Activated naive CD8-positive, alpha-beta T cell treated with anti-CD3 and anti-CD28 coated beads, Interleukin-2, amount 50 U/mL, for 24 hours (primary cell): ENCODE results near the gene SLC25A45.
"Not testable (repeated sequence)": the region's sequence is repeated elsewhere in the genome, so short reads cannot be mapped to it uniquely, and the experiment has no call there.

Experiments used
- ATAC-seq: fragments of 150-1000 bp; cut with Tn5 transposase; one replicate; pipeline ENCODE4 v1.10.0; 2021
- DNase-seq: peaks from one replicate; pipeline ENCODE4 v3.0.0; 2021
- H3K27ac Mint-ChIP-seq: one replicate; pipeline ENCODE4 v1.8.0; 2021; ENCODE audit warnings: mild to moderate bottlenecking, mixed read lengths
- H3K27me3 Mint-ChIP-seq: one replicate; pipeline ENCODE4 v1.8.0; 2021; ENCODE audit warnings: mixed read lengths
- H3K36me3 Mint-ChIP-seq: one replicate; pipeline ENCODE4 v1.8.0; 2021; ENCODE audit warnings: low read depth, mixed read lengths
- H3K4me1 Mint-ChIP-seq: one replicate; pipeline ENCODE4 v1.8.0; 2021; ENCODE audit warnings: mixed read lengths
- H3K4me3 Mint-ChIP-seq: one replicate; pipeline ENCODE4 v1.8.0; 2021; ENCODE audit warnings: mild to moderate bottlenecking, moderate library complexity, mixed read lengths
- H3K9me3 Mint-ChIP-seq: one replicate; pipeline ENCODE4 v1.8.0; 2021; ENCODE audit warnings: mixed read lengths

Gene SLC25A45

GRCh38 chr11:65354265-65355012, 28.0 kb downstream of the SLC25A45 start, which contains the start of gene TIGD3:
TSS of gene TIGD3 (plus strand) at chr11:65354751. CDS start at chr11:65355809, 1,058 bp downstream.
- H3K27me3 Mint-ChIP-seq = no peaks in the 10 kb centered on the region
- H3K4me3 Mint-ChIP-seq = peak within 1 kb of the TSS; percentile 82
- ATAC-seq = peak; percentile 98
- H3K27ac Mint-ChIP-seq = peak within 1 kb of the TSS; percentile 18
- no peaks in the 10 kb centered on the region for H3K9me3 Mint-ChIP-seq
- H3K4me1 Mint-ChIP-seq = peaks cover 11% of the 10 kb centered on the region
- DNase-seq = peak; percentile 99
- peaks cover 12% of the 10 kb centered on the region for H3K36me3 Mint-ChIP-seq

DNA sequence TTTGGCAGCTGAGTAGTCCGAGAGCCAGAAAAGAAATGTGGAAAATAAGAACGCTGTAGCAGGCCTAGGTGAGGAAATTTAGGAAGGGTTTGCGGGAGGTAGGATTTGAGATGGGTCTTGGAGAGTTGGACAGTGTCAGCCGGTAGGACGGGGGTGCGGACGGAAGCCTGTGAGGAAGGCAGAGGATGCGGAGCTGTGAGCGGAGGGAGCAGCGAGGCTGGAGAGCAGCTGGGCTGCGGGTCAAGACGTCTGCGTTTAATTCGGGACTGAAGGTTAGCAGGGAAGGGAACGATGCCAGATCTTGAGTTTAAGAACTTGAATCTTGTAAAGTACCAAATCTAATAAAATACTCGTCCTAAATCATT, 28.6 kb downstream of the SLC25A45 start:
- Mint-ChIP-seq H3K4me1 (peaks cover 11% of the 10 kb centered on the region), H3K36me3 (peaks cover 16% of the 10 kb centered on the region), H3K27ac (peak overlapping the region; percentile 18), H3K4me3 (peak overlapping the region; percentile 48), H3K27me3 (no peaks in the 10 kb centered on the region), H3K9me3 (no peaks in the 10 kb centered on the region)
- ATAC-seq (no peak), DNase-seq (no peak)

GRCh38 chr11:65353376-65353775, 29.1 kb downstream of the SLC25A45 start:
- peak overlapping the region; percentile 48 for H3K4me3 Mint-ChIP-seq
- DNase-seq = no peak
- ATAC-seq = no peak
- H3K9me3 Mint-ChIP-seq = no peaks in the 10 kb centered on the region
- peaks cover 11% of the 10 kb centered on the region for H3K4me1 Mint-ChIP-seq
- H3K27ac Mint-ChIP-seq = peak overlapping the region; percentile 18
- H3K36me3 Mint-ChIP-seq = peaks cover 21% of the 10 kb centered on the region
- H3K27me3 Mint-ChIP-seq = no peaks in the 10 kb centered on the region

- H3K9me3 Mint-ChIP-seq = no peaks in the 10 kb centered on the region
- DNase-seq (no peak), ATAC-seq (no peak)
- peak overlapping the region; percentile 55 for H3K27ac Mint-ChIP-seq
- H3K27me3 Mint-ChIP-seq = no peaks in the 10 kb centered on the region
- H3K4me3 Mint-ChIP-seq = no peak overlapping the region
- H3K36me3 Mint-ChIP-seq = peaks cover 26% of the 10 kb centered on the region
- peaks cover 11% of the 10 kb centered on the region for H3K4me1 Mint-ChIP-seq
These were observed 29.7 kb downstream of the SLC25A45 start for GRCh38 chr11:65352783-65353182.

DNA sequence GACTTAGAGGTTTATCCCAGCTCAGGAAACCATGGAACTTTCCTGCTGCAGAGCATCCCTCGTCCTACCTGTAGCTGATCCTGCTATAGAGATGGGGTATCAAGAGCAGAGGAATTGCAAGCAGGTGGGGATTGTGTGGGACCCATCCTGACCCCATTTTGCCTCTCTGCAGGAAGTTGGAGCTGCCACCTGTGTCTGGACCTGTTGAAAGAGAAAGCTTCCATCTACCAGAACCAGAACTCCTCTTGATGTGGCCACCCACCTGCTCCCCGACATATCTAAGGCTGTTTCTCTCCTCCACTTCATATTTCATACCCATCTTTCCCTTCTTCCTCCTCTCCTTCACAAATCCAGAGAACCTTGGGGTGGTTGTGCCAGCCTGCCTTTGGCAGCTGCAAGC, 30.9 kb downstream of the SLC25A45 start:
- Mint-ChIP-seq H3K27me3 (no peaks in the 10 kb centered on the region), H3K36me3 (peaks cover 30% of the 10 kb centered on the region), H3K27ac (no peak overlapping the region), H3K9me3 (no peaks in the 10 kb centered on the region), H3K4me3 (no peak overlapping the region), H3K4me1 (peaks cover 11% of the 10 kb centered on the region)
- no peak for DNase-seq
- ATAC-seq = no peak

GRCh38 chr11:65341856-65342255, 40.6 kb downstream of the SLC25A45 start:
- H3K27ac Mint-ChIP-seq = no peak overlapping the region
- H3K27me3 Mint-ChIP-seq = no peaks in the 10 kb centered on the region
- no peak overlapping the region for H3K4me3 Mint-ChIP-seq
- H3K9me3 Mint-ChIP-seq = no peaks in the 10 kb centered on the region
- no peak for DNase-seq
- no peak for ATAC-seq
- peaks cover 12% of the 10 kb centered on the region for H3K4me1 Mint-ChIP-seq
- H3K36me3 Mint-ChIP-seq = peaks cover 49% of the 10 kb centered on the region

GRCh38 chr11:65340226-65340625, 42.2 kb downstream of the SLC25A45 start:
- Mint-ChIP-seq H3K27me3 (no peaks in the 10 kb centered on the region), H3K4me3 (no peak overlapping the region), H3K9me3 (no peaks in the 10 kb centered on the region), H3K36me3 (peaks cover 41% of the 10 kb centered on the region), H3K27ac (no peak overlapping the region), H3K4me1 (peaks cover 23% of the 10 kb centered on the region)
- DNase-seq (no peak), ATAC-seq (no peak)

GRCh38 chr11:65338676-65339075, 43.8 kb downstream of the SLC25A45 start:
- ATAC-seq = no peak
- no peak for DNase-seq
- peaks cover 34% of the 10 kb centered on the region for H3K36me3 Mint-ChIP-seq
- no peaks in the 10 kb centered on the region for H3K27me3 Mint-ChIP-seq
- H3K4me3 Mint-ChIP-seq = no peak overlapping the region
- peak overlapping the region; percentile 37 for H3K27ac Mint-ChIP-seq
- no peaks in the 10 kb centered on the region for H3K9me3 Mint-ChIP-seq
- peaks cover 30% of the 10 kb centered on the region for H3K4me1 Mint-ChIP-seq

GRCh38 chr11:65334696-65335295, 47.6 kb downstream of the SLC25A45 start:
- Mint-ChIP-seq H3K27ac (peak overlapping the region; percentile 70), H3K4me1 (peaks cover 39% of the 10 kb centered on the region), H3K4me3 (peak overlapping the region; percentile 85), H3K36me3 (peaks cover 16% of the 10 kb centered on the region), H3K27me3 (no peaks in the 10 kb centered on the region), H3K9me3 (no peaks in the 10 kb centered on the region)
- DNase-seq = no peak
- ATAC-seq = no peak

GRCh38 chr11:65332591-65332990, 49.9 kb downstream of the SLC25A45 start:
- not testable (repeated sequence) for H3K9me3 Mint-ChIP-seq, ATAC-seq, H3K27me3 Mint-ChIP-seq, H3K4me3 Mint-ChIP-seq, DNase-seq, H3K27ac Mint-ChIP-seq
- Mint-ChIP-seq H3K36me3 (peaks cover 10% of the 10 kb centered on the region), H3K4me1 (peaks cover 32% of the 10 kb centered on the region)

- no peak for ATAC-seq
These were observed 51.9 kb downstream of the SLC25A45 start for GRCh38 chr11:65330544-65330943.

GRCh38 chr11:65329944-65330403, 52.5 kb downstream of the SLC25A45 start:
- H3K4me1 Mint-ChIP-seq = peaks cover 19% of the 10 kb centered on the region
- H3K27me3 Mint-ChIP-seq = no peaks in the 10 kb centered on the region
- H3K36me3 Mint-ChIP-seq = peaks cover 4% of the 10 kb centered on the region
- no peaks in the 10 kb centered on the region for H3K9me3 Mint-ChIP-seq
- peak overlapping the region; percentile 30 for H3K4me3 Mint-ChIP-seq
- H3K27ac Mint-ChIP-seq = peak overlapping the region; percentile 44
- peak; percentile 89 for DNase-seq
- peak; percentile 27 for ATAC-seq

More at GRCh38 chr11:65330544-65330943, 51.9 kb downstream of the SLC25A45 start:
- Mint-ChIP-seq H3K9me3 (no peaks in the 10 kb centered on the region), H3K36me3 (peaks cover 8% of the 10 kb centered on the region), H3K27me3 (no peaks in the 10 kb centered on the region), H3K4me1 (peaks cover 25% of the 10 kb centered on the region), H3K4me3 (no peak overlapping the region), H3K27ac (no peak overlapping the region)
- no peak for DNase-seq

DNA sequence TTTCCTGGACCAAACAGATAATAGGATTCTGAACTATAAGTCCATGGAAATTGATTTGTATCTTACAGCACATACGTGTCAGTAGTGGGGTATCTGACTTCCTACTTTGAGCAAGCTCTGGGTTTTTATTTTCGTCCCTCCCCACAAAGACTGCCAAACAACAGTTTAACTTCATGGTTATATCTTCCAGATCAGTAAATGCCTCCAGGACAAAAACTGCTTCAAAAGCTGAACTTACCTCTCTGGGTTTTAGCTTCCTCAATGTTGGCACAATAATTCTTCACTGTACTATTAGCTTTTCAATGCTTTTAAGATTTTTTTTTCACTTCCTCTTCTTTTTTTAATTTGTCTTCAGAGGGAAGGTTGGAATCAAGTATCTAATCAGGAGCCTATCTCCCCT, 53.0 kb downstream of the SLC25A45 start:
- ATAC-seq = no peak
- DNase-seq = no peak
- H3K36me3 Mint-ChIP-seq = peaks cover 2% of the 10 kb centered on the region
- peaks cover 14% of the 10 kb centered on the region for H3K4me1 Mint-ChIP-seq
- H3K4me3 Mint-ChIP-seq = no peak overlapping the region
- no peaks in the 10 kb centered on the region for H3K9me3 Mint-ChIP-seq
- no peaks in the 10 kb centered on the region for H3K27me3 Mint-ChIP-seq
- H3K27ac Mint-ChIP-seq = peak overlapping the region; percentile 44

DNA sequence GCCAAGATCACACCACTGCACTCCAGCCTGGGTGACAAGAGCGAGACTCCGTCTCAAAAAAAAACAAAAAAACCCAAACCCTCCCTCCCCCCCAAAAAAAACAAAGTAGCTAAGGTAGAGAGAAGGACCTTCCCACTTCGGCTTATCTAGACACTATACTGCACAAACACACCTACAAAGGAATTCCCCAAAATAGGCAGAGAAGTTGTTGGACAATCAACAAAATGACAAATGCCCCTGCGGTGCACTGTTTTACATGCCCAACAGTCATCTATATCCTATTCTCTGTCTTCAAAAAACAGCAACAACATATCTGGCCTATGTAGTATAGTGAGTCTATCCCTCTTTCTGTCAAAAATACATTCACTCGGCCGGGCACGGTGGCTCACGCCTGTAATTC, 55.4 kb downstream of the SLC25A45 start:
- DNase-seq (no peak), ATAC-seq (no peak)
- H3K27me3 Mint-ChIP-seq = no peaks in the 10 kb centered on the region
- H3K9me3 Mint-ChIP-seq = no peaks in the 10 kb centered on the region
- H3K27ac Mint-ChIP-seq = no peak overlapping the region
- no peak overlapping the region for H3K4me3 Mint-ChIP-seq
- no peaks in the 10 kb centered on the region for H3K36me3 Mint-ChIP-seq
- H3K4me1 Mint-ChIP-seq = peaks cover 10% of the 10 kb centered on the region

DNA sequence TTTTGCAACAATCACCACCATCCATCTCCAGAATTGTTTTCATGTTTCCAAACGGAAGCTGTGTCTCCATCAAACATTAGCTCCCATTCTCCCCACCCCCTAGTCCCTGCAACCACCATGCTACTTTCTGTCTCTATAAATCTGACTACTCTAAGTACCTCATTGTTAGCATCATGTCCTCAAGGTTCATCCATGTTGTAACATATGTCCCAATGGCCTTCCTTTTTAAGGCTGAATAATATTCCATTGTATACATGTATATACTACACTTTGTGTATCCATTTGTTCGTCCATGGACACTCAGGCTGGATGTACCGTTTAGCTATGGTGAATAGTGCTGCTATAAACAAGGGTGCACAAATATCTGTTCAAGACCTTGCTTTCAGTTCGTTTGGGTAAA, 57.0 kb downstream of the SLC25A45 start:
- no peaks in the 10 kb centered on the region for H3K36me3 Mint-ChIP-seq
- no peak overlapping the region for H3K27ac Mint-ChIP-seq
- DNase-seq (no peak), ATAC-seq (no peak)
- no peaks in the 10 kb centered on the region for H3K9me3 Mint-ChIP-seq
- peaks cover 10% of the 10 kb centered on the region for H3K4me1 Mint-ChIP-seq
- no peaks in the 10 kb centered on the region for H3K27me3 Mint-ChIP-seq
- H3K4me3 Mint-ChIP-seq = no peak overlapping the region
